ACHN (cell line): Measurements from ENCODE around the gene MOB3B.
"Not testable (repeated sequence)": the region's sequence is repeated elsewhere in the genome, so short reads cannot be mapped to it uniquely, and the experiment has no call there.

ENCODE experiments used
- DNase-seq: peaks from one replicate; pipeline ENCODE4 v3.0.0-alpha.2; 2015
- in situ Hi-C: cut with HindIII; loops from 2 replicates; pipeline ENCODE4 v1.10.0; 2017; ENCODE audit warnings: low sequenced_read_pairs, low pct_ligation_motif_present, low pct_unique_long_range_greater_than_20kb

Gene MOB3B

DNA sequence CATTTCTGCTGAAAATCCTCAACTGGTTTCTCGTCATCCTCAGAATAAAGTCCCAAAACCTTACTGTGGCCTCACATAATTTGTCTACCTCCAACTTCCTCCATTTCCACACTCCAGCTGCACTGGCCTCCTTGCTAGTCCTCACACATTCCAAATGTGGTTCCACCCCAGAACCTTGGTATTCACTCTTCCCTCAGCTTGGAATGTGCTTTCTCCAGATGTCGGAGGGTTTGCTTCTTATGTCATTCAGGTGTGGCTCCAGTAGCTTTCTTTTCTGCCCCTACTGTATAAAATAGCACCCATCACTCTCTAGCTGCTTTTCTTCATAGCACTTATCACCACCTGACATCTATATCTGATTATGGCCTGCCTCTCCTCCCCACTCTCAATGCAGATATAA, 108.0 kb downstream of the MOB3B start:
- DNase-seq, result no peak
- in situ Hi-C loops, result no loop called here

DNA sequence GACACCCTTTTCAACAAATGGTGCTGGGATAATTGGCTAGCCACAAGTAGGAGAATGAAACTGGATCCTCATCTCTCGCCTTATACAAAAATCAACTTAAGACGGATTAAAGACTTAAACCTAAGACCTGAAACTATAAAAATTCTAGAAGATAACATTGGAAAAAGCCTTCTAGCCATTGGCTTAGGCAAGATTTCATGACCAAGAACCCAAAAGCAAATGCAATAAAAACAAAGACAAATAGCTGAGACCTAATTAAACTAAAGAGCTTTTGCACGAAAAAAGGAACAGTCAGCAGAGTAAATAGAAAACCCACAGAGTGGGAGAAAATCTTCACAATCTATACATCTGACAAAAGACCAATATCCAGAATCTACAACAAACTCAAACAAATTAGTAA, 110.1 kb downstream of the MOB3B start:
- in situ Hi-C loops, DNase-seq: not testable (repeated sequence)

DNA sequence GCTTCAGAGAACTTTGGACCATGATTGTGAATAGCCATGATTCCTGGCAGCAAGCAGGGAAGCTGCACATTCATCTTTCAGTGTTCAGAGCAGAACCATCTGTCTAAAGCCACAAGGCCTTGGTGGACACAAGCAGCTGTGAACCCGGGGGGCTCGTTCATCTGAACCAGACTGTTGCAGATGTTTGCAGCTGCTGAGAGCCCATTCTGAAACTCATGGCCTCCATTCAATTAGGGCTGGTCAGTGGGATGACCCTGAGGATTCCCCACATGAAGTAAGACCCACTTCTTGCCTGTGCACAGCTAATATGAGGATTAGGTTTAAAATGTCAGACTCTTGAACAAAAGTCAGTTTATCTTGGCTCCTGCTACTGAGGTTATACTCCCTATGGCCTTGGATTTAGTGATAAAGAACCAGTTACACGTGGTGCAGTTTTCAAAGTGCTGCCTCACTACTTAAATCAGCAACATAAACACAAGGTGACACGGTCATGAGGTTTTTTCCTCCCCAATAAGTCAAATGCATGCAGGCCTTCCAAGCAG, 115.3 kb downstream of the MOB3B start:
- no peak for DNase-seq
- in situ Hi-C loops, result no loop called here

DNA sequence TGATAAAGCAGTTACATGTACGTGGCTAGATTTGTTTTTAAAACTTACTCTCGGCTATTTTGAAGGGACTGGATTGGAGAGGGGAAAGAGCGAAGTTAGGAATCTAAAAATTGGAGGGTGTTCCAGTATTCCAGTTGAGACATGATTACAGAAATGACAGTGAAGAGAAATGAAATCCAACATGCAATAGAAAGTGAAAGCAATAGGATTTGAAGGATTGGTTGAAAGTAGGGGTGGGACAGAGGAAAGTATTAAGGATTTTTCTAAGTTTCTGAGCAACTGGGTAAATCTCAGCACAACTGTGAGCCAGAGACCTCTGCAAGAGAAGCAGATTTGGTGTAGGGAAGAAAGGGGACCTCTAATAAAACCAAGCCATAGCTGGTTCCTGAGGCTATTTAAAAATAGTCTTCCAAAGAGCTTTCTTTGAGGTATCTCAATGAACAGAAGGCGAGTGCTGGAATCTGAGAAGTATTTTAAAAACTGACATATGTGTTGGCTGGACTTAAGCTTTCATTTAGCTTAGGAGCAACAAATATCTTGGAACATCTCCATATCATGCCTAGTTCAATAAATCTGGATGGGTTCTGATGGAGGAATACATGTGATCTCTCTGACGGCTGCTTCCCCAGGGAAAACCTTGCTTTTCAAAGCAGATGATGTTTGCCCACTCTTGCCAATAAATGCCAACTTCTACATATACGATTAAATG, 115.9 kb downstream of the MOB3B start:
- no peak for DNase-seq
- in situ Hi-C loops, result no loop called here

DNA sequence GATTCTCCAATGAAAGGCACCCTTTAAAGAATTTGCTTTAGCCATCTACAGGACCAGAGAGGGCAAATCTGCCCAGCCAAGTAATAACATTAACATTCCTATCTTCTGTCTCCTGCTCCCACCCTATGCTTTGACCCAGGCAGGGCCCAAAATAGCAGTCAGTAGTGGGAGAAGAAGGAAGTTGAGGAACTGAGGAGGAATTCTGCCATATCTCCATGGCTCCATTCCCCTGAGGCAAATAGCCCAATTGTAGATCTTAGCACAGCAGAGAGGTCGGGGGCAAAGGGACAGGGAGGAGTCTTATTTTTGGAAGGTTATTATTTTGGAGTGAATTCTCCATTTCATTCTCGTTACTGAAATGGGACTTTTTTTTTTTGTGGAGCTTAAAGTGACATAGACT, 116.7 kb downstream of the MOB3B start:
- DNase-seq, result no peak
- in situ Hi-C loops, result no loop called here

DNA sequence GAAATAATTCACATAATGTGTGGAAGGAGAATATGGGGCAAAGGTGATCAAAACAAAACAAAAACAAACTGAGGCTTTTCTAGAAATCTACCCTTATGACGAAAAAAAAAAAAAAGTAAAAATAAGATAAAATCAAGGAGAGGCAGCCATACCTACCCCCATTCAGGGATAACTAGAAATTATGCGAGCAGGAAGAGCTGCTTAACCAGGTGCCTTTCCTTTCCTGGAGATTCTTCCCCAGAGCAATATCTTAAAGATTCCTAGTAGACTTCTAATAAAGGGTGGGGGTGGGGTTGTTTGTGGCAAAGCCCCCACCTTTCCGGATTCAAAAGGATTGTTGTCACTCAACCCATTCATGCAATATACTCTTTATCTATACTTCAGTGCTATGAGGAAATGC, 117.5 kb downstream of the MOB3B start:
- no peak for DNase-seq
- in situ Hi-C loops, result no loop called here

DNA sequence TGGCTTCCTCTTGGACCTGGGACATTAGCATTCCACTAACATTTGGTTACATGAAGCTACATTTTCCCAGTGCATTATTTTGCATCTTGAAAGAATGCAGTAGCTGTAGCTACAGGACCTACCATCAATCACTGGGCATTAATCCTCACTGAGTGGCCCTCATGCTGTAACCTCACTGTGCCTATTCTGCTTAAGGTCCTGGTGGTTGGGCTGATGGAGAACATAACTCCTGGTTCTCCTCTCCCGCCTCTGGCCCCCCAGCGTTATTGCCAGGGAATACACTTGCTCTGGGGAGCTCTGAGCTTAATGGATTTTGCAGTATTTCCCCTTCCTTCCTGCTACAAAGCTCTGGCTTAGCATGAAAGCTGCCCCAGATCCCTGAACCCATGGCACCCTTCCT, 121.1 kb downstream of the MOB3B start:
- in situ Hi-C loops, result no loop called here
- no peak for DNase-seq

DNA sequence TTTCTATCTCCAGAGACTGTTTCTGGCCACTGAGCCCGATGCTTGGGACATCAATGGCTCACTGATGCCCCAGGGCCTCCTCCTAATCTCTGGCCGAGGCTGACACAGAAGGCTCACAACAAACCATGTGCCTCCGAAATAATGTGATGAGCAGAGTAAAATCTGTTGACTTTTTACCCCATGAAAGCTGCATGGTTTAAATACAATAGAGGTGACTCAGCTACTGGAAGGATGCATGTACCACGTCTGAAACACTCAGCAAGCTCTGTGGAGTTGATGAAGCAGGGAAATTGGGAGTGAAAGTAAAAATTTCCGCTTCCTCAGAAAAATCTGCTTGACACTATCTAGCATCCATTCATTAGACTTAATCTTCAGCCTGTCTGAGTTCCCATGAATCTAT, 121.6 kb downstream of the MOB3B start:
- peak; percentile 19 for DNase-seq
- in situ Hi-C loops, result no loop called here

DNA sequence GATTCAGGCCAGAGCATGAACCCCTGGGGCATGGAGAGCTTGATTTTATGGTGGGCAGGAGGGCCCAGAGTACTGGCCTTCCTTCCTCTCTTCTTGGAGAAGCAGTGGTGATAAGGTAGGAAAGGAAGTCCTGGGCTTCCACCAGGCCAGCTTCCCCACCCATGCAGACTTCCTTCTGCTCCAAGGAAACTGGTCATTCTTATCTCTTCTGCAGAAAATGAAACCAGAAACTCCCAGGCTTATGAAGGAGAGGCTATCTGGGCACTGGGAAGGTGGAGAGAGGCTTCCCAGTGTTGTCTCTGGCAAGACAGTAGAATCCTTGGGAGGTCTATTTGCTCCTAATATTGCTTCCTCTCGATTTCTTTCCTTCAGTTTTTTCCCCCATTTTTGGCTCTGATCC, 122.1 kb downstream of the MOB3B start:
- in situ Hi-C loops, result no loop called here
- DNase-seq, result no peak

DNA sequence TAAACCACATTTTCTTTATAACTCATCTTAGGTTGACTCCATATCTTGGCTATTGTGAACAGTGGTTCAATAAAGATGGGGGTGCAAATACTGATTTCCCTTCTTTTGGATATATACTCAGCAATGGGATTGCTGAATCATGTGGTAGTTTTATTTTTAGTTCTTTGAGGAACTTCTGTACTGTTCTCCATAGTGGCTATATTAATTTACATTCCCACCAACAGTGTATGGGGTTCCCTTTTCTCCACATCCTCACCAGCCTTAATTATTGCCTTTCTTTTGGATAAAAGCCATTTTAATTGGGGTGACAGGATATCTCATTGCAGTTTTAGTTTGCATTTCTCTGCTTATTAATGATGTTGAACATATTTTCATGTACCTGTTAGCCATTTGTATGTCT, 125.0 kb downstream of the MOB3B start:
- in situ Hi-C loops, result no loop called here
- DNase-seq, result no peak

DNA sequence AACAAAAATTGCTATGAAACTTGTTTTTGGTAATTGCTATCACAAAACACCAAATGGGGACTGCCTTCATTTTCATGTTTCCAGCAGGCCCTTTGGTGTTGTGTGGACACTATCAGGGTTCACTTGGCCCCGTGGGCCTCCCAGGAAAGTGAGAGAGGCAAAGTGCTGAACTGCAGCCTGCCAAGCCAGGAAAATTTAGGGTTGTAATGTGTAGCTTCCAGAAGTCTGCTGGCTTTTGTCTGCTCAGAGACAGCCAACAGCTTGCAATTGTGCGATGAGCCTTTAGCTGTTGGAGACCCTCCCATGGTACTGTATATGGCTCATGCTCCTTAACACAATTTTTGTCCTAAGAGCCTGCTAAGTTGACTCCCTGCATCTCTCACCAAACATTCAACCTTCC, 127.0 kb downstream of the MOB3B start:
- no peak for DNase-seq
- in situ Hi-C loops, result no loop called here

DNA sequence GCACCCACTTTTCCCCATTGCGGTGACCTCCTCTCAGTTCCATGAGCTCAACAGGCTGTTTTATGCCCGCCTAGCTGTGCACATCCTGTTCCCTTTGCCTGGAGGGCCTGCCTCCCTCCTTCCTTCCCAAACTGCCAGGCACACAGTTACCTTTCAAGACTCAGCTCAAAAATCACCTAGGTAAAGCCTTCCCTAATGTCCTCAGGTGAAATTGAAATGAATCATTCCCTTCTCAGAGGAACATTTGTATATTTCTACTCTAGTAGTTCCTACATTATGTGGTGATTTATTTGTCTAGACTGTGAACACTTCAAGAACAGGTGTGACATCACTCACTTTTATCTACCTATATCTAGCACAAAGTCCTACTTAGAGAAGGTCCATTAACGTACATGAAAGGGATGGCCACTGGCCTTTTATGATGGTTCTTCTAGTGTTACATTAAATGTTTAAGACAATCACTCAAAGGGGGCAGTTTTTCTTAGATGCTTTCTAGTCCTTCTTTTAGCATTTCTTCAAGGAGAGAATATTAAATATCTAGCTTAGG, 129.2 kb downstream of the MOB3B start:
- in situ Hi-C loops, result no loop called here
- DNase-seq, result no peak

DNA sequence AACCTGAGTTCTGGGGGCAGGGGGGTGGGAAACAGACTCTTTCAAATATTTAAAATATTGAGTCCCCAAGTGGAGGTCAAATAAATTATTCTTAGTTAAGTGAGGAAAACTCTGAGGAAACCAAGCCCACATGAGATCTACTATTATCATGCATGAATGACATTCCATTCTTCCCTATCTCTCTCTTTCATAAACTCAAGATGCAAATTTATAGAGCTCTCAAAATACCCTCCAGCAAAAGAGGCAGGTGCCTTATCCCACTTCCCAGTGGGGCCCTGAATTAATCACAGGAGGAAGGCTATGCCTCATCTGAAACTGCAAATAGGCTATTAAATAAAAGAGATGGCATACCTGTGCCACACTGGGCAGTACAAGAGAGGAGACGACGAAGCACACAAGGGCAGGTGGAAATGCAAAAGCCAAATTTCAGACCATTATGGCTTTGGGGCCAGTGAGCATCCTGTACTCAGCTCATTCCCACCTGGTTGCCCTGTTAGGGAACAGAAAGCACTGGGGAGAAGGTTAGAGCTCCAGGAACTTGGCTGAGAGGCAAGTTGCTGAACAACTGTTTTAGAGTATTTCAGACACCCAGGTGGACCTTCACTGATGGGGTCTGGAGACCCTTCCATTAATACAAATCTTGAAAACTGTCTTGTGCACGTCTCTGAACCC, 130.5 kb downstream of the MOB3B start:
- in situ Hi-C loops, result no loop called here
- no peak for DNase-seq

DNA sequence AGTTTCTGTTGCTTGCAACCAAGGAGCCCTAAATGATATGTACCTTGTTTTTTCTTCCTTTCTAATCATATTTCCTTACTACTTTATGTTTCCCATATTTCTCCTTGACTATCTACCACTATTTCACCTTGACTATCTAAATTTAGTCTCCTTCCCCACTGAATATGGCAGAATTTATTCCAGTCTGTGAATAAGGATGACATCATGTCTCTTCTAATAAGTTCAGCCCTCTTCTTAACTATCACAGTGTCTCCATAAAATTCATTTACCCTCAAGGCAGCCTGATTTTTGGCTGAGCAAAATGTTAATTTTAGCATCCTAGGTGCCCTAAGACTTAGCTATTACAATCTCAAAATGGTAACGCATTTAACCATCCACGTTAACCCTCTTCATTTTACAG, 133.1 kb downstream of the MOB3B start:
- DNase-seq, result no peak
- in situ Hi-C loops, result no loop called here

DNA sequence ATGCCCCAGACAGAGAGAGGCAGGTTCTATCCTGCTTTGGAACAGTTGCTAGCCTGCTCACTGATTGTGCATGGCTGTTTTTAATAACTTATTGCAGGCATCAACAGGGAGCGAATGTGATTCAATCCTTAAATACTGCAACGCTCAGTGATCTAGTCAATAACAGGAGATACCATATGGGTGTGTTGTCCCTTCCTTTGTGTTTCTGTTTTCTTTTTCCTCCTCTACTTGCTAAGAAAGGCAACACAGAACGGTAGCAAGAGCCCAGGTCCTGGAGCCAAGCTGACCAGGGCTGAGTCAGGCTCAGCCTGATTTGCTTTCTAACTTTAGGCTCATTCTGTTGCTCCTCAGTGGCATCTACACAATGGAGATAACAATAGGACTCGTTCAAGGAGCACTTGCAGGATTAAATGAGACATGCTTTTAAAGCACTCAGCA, 134.1 kb downstream of the MOB3B start:
- in situ Hi-C loops, result no loop called here

DNA sequence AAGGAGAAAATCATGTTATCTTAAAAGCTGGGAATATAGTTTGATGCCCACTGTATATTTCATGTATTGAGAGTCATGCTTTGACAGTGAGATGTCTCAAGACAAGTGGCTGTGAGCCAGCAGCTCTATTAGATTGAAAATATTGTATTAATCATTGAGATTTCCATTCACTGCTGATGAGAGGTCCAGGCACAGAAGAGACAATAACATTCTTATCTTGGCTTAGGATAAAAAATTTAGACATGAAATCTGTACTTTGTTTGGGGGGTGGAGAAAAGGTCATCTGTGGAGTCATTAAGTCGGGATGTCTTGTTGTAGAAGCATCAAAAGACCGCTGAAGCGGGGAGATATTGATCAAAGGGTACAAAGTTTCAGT, 134.8 kb downstream of the MOB3B start:
- DNase-seq, result no peak
- in situ Hi-C loops, result no loop called here

More for the DNA sequence above, 134.1 kb downstream of the MOB3B start:
- DNase-seq, result no peak

DNA sequence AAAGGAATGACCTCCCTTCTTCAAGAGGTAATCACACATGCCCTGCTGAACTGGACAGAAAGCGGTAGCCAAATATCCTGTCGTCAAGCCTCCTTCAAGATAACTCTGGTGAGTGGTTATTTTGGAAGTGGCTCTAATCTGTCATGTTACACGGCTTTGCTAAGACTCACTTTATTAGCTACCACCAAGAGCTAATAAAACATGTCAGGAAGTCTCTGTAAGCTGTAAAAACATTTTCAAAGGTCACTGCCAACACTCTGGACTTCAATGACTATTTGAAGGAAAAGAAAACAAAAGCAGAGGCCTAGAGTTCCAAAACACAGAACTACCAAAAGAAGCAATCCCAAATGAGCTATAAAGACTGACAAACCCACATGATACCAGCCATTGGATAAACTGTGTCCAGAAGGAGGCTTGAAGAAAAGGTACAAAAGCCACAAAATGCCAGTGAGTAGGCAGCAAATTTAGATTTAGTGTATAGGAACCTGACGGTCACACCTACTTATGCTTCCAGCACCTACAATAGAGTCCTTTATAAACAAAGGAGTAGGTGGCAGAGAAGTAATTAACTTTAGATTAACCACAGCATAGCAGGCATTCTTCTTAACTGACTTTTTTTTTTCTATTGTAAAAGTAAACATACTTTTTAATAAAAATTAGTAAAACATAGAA, 135.3 kb downstream of the MOB3B start:
- no peak for DNase-seq
- in situ Hi-C loops, result no loop called here

DNA sequence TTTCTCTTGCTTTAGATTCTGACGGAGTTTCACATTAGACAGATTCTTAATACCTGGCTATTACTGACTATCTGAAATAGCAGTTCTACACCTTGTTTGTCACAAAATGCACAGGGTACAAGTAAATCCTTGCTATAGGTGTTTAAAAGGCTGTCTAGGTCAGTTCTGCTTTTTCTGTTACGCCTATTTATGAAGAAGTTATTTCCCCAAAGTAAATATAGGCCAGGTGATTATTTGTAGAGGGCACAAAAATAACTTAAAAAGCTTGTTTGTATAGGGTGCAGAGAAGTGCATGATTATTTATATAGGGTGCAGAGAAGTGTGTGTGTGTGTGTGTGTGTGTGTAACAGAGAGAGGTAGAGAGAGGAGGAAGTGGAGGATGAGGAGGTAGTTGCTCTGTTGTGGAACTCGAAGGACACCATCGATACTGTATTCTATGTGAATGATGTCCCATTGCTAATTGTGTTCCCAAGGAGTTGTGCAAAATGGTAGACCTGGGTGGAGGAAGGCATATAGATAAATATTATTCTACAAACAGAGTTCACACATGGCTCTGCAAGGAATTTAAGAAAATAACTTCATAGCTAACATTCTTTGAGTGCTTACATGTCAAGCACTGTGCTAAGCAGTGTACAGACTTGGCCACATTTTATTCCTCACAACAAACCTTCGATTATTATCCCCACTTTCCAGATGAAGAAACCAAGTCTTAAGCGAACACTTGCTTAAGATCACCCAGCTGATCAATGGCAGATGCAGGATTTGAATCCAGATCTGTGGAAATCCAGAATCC, 136.4 kb downstream of the MOB3B start:
- in situ Hi-C loops, result no loop called here
- no peak for DNase-seq

DNA sequence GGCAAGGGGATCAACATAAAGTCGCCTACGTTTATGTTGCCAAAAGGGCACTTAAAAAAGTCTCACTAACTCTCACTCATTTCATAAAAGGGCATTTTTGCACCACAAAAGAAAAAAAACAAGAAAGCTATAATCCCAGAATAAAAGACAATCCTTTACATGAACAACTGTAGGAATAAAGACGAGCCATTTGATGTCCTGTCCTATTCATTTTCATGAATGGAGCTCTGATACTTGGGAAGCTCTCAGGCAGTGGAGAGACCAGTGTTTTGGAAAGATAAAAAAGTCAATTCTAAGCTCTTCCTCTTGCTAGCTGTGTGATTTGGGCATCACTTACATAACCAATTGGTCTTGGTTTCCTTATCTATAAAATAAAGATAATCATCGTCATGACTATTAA, 137.2 kb downstream of the MOB3B start:
- no peak for DNase-seq
- in situ Hi-C loops, result no loop called here
